NB4 (cell line): Measurements from ENCODE around the gene RNF152.

Experiments used
- DNase-seq: peaks from one replicate; pipeline ENCODE4 v3.0.0; 2010; ENCODE audit warnings: low read depth
- H3K4me3 ChIP-seq: one replicate; pipeline ENCODE4 v1.5.1; 2011; ENCODE audit warnings: mild to moderate bottlenecking, low read depth, low read length, moderate library complexity
- CTCF ChIP-seq: IDR thresholded peaks from one replicate; pipeline ENCODE4 v1.5.1; 2012; ENCODE audit warnings: low read depth, low read length
- MAX ChIP-seq: IDR thresholded peaks from 2 replicates; pipeline ENCODE4 v1.6.1; 2011; ENCODE audit warnings: low read depth, low read length
- MYC ChIP-seq: IDR thresholded peaks from 2 replicates; pipeline ENCODE4 v1.6.1; 2011; ENCODE audit warnings: low read depth, low read length
- POLR2A ChIP-seq: IDR thresholded peaks from 2 replicates; pipeline ENCODE4 v1.6.1; 2011; ENCODE audit warnings: mild to moderate bottlenecking; ENCODE audit not compliant: insufficient read length; ENCODE audit errors: extremely low read depth

Gene RNF152

GRCh38 chr18:61774846-61775245 is 118.0 kb downstream of the RNF152 start:
- DNase-seq, result no peak
- TF ChIP-seq MAX (no peak), MYC (no peak)
- no peak overlapping the region for H3K4me3 ChIP-seq

GRCh38 chr18:61772293-61772848 is 120.4 kb downstream of the RNF152 start:
- no peak overlapping the region for H3K4me3 ChIP-seq
- TF ChIP-seq CTCF (no peak), POLR2A (no peak), MAX (no peak), MYC (no peak)
- DNase-seq, result no peak

- no peak for TF ChIP-seq MAX
- TF ChIP-seq MYC, result no peak
- no peak for TF ChIP-seq CTCF
- no peak for TF ChIP-seq POLR2A
- DNase-seq, result no peak
- H3K4me3 ChIP-seq, result no peak overlapping the region
Observed at GRCh38 chr18:61771861-61772260, 120.9 kb downstream of the RNF152 start.

GRCh38 chr18:61770279-61770678 is 122.5 kb downstream of the RNF152 start:
- no peak overlapping the region for H3K4me3 ChIP-seq
- DNase-seq, result no peak
- TF ChIP-seq CTCF (no peak), POLR2A (no peak), MAX (no peak), MYC (no peak)

GRCh38 chr18:61766266-61766884 is 126.4 kb downstream of the RNF152 start:
- H3K4me3 ChIP-seq, result no peak overlapping the region
- no peak for DNase-seq
- TF ChIP-seq MYC (no peak), MAX (no peak), POLR2A (no peak), CTCF (no peak)

- H3K4me3 ChIP-seq, result no peak overlapping the region
- no peak for DNase-seq
- no peak for TF ChIP-seq POLR2A
- TF ChIP-seq MAX, result no peak
Observed at GRCh38 chr18:61765097-61765496, 127.7 kb downstream of the RNF152 start.
